ENCODE results near the gene QSOX1. TPM values are rescaled to one million over a fixed set of nuclear protein-coding genes. Genes with fewer than 3 reads are reported as not detected.

QSOX1 gene
- total RNA-seq, 1 donor from 2014 or later: 56.2 TPM

GRCh38 chr1:180237869-180238476 is 83.3 kb downstream of the QSOX1 start:
- Mint-ChIP-seq H3K36me3 (ENCODE audit: low read depth) (no peaks in the 10 kb centered on the region), H3K27me3 (peaks cover 89% of the 10 kb centered on the region), H3K27ac (no peak overlapping the region), H3K4me1 (peaks cover 15% of the 10 kb centered on the region), H3K4me3 (no peak overlapping the region), H3K9me3 (no peaks in the 10 kb centered on the region)
- intact Hi-C loops (cut with micrococcal nuclease): loop anchor here (10.0 kb wide), 1 partner anchor 1247 kb away; the partner anchor contains the start of gene CACNA1E
- DNase-seq: no peak

GRCh38 chr1:180238675-180239074 is 84.0 kb downstream of the QSOX1 start:
- intact Hi-C loops (cut with micrococcal nuclease): loop anchor here (10.0 kb wide), 1 partner anchor 1246 kb away; the partner anchor contains the start of gene CACNA1E

GRCh38 chr1:180239145-180240096 is 84.8 kb downstream of the QSOX1 start:
- intact Hi-C loops (cut with micrococcal nuclease): loop anchor here (10.0 kb wide), 1 partner anchor 1245 kb away; the partner anchor contains the start of gene CACNA1E
- H3K4me3 Mint-ChIP-seq: no peak overlapping the region
- DNase-seq: no peak
- H3K36me3 Mint-ChIP-seq (ENCODE audit: low read depth): no peaks in the 10 kb centered on the region
- peaks cover 10% of the 10 kb centered on the region for H3K4me1 Mint-ChIP-seq
- peaks cover 83% of the 10 kb centered on the region for H3K27me3 Mint-ChIP-seq
- H3K27ac Mint-ChIP-seq: no peak overlapping the region
- no peaks in the 10 kb centered on the region for H3K9me3 Mint-ChIP-seq

More at GRCh38 chr1:180238675-180239074, 84.0 kb downstream of the QSOX1 start:
- H3K27me3 Mint-ChIP-seq: peaks cover 84% of the 10 kb centered on the region
- no peak for DNase-seq
- peaks cover 13% of the 10 kb centered on the region for H3K4me1 Mint-ChIP-seq
- no peak overlapping the region for H3K27ac Mint-ChIP-seq
- no peak overlapping the region for H3K4me3 Mint-ChIP-seq
- H3K9me3 Mint-ChIP-seq: no peaks in the 10 kb centered on the region
- H3K36me3 Mint-ChIP-seq (ENCODE audit: low read depth): no peaks in the 10 kb centered on the region

- no peaks in the 10 kb centered on the region for H3K36me3 Mint-ChIP-seq (ENCODE audit: low read depth)
- no peaks in the 10 kb centered on the region for H3K9me3 Mint-ChIP-seq
- no peak for DNase-seq
- H3K4me3 Mint-ChIP-seq: no peak overlapping the region
- intact Hi-C loops (cut with micrococcal nuclease): no loop called here
- H3K4me1 Mint-ChIP-seq: peaks cover 4% of the 10 kb centered on the region
- H3K27me3 Mint-ChIP-seq: peaks cover 58% of the 10 kb centered on the region
- H3K27ac Mint-ChIP-seq: no peak overlapping the region
Observed at GRCh38 chr1:180241716-180242544, 87.3 kb downstream of the QSOX1 start.

- intact Hi-C loops (cut with micrococcal nuclease): no loop called here
- DNase-seq: no peak
- Mint-ChIP-seq H3K4me1 (peaks cover 3% of the 10 kb centered on the region), H3K27me3 (peaks cover 41% of the 10 kb centered on the region), H3K27ac (no peak overlapping the region), H3K36me3 (ENCODE audit: low read depth) (no peaks in the 10 kb centered on the region), H3K4me3 (no peak overlapping the region), H3K9me3 (no peaks in the 10 kb centered on the region)
Observed at GRCh38 chr1:180243517-180244221, 89.0 kb downstream of the QSOX1 start.

- H3K27ac Mint-ChIP-seq: no peak overlapping the region
- intact Hi-C loops (cut with micrococcal nuclease): no loop called here
- H3K27me3 Mint-ChIP-seq: peaks cover 31% of the 10 kb centered on the region
- no peak overlapping the region for H3K4me3 Mint-ChIP-seq
- H3K4me1 Mint-ChIP-seq: peaks cover 3% of the 10 kb centered on the region
- H3K36me3 Mint-ChIP-seq (ENCODE audit: low read depth): no peaks in the 10 kb centered on the region
- H3K9me3 Mint-ChIP-seq: no peaks in the 10 kb centered on the region
- DNase-seq: no peak
Observed at GRCh38 chr1:180244840-180245239, 90.2 kb downstream of the QSOX1 start.

- no peak overlapping the region for H3K4me3 Mint-ChIP-seq
Observed at GRCh38 chr1:180246579-180246978, 91.9 kb downstream of the QSOX1 start.

GRCh38 chr1:180247061-180247460 is 92.4 kb downstream of the QSOX1 start:
- Mint-ChIP-seq H3K4me3 (no peak overlapping the region), H3K27me3 (peaks cover 14% of the 10 kb centered on the region), H3K4me1 (peaks cover 6% of the 10 kb centered on the region), H3K9me3 (no peaks in the 10 kb centered on the region), H3K27ac (no peak overlapping the region), H3K36me3 (ENCODE audit: low read depth) (no peaks in the 10 kb centered on the region)
- DNase-seq: no peak
- intact Hi-C loops (cut with micrococcal nuclease): no loop called here

More at GRCh38 chr1:180246579-180246978, 91.9 kb downstream of the QSOX1 start:
- no peaks in the 10 kb centered on the region for H3K9me3 Mint-ChIP-seq
- peaks cover 17% of the 10 kb centered on the region for H3K27me3 Mint-ChIP-seq
- H3K36me3 Mint-ChIP-seq (ENCODE audit: low read depth): no peaks in the 10 kb centered on the region
- H3K27ac Mint-ChIP-seq: no peak overlapping the region
- DNase-seq: no peak
- intact Hi-C loops (cut with micrococcal nuclease): no loop called here
- peaks cover 6% of the 10 kb centered on the region for H3K4me1 Mint-ChIP-seq

GRCh38 chr1:180247580-180247979 is 92.9 kb downstream of the QSOX1 start:
- Mint-ChIP-seq H3K27me3 (peaks cover 9% of the 10 kb centered on the region), H3K4me3 (no peak overlapping the region), H3K9me3 (no peaks in the 10 kb centered on the region), H3K36me3 (ENCODE audit: low read depth) (no peaks in the 10 kb centered on the region), H3K27ac (no peak overlapping the region), H3K4me1 (peaks cover 8% of the 10 kb centered on the region)
- no peak for DNase-seq
- intact Hi-C loops (cut with micrococcal nuclease): no loop called here

GRCh38 chr1:180248176-180248575 is 93.5 kb downstream of the QSOX1 start:
- H3K27ac Mint-ChIP-seq: no peak overlapping the region
- no peak for DNase-seq
- intact Hi-C loops (cut with micrococcal nuclease): no loop called here
- H3K27me3 Mint-ChIP-seq: peaks cover 5% of the 10 kb centered on the region
- H3K4me1 Mint-ChIP-seq: peaks cover 10% of the 10 kb centered on the region
- no peaks in the 10 kb centered on the region for H3K36me3 Mint-ChIP-seq (ENCODE audit: low read depth)
- H3K4me3 Mint-ChIP-seq: no peak overlapping the region
- no peaks in the 10 kb centered on the region for H3K9me3 Mint-ChIP-seq

- no peak for DNase-seq
- H3K4me1 Mint-ChIP-seq: peaks cover 10% of the 10 kb centered on the region
Observed at GRCh38 chr1:180248731-180249681, 94.3 kb downstream of the QSOX1 start.

GRCh38 chr1:180249725-180250498 is 95.2 kb downstream of the QSOX1 start:
- no peak overlapping the region for H3K4me3 Mint-ChIP-seq
- no peaks in the 10 kb centered on the region for H3K36me3 Mint-ChIP-seq (ENCODE audit: low read depth)
- no peaks in the 10 kb centered on the region for H3K27me3 Mint-ChIP-seq
- intact Hi-C loops (cut with micrococcal nuclease): no loop called here
- no peaks in the 10 kb centered on the region for H3K9me3 Mint-ChIP-seq
- DNase-seq: no peak
- H3K27ac Mint-ChIP-seq: no peak overlapping the region
- peaks cover 10% of the 10 kb centered on the region for H3K4me1 Mint-ChIP-seq

More at GRCh38 chr1:180248731-180249681, 94.3 kb downstream of the QSOX1 start:
- Mint-ChIP-seq H3K36me3 (ENCODE audit: low read depth) (no peaks in the 10 kb centered on the region), H3K27me3 (peaks cover 3% of the 10 kb centered on the region), H3K4me3 (no peak overlapping the region), H3K27ac (no peak overlapping the region), H3K9me3 (no peaks in the 10 kb centered on the region)
- intact Hi-C loops (cut with micrococcal nuclease): no loop called here

Measured in activated CD4-positive, alpha-beta T cell treated with anti-CD3 and anti-CD28 coated beads, Interleukin-2, amount 10 ng/mL, durations not matched to agents 24 days and 14 days (primary cell).